ENCODE data around the gene FAM217B.
"Not testable (repeated sequence)": the region's sequence is repeated elsewhere in the genome, so short reads cannot be mapped to it uniquely, and the experiment has no call there.

The FAM217B gene

GRCh38 chr20:59957568-59957967, 17.4 kb downstream of the FAM217B start:
- H3K4me3 ChIP-seq (ENCODE audit: low read length); H3K9me3 ChIP-seq (replicated peaks; ENCODE audit: low read length); H3K4me1 ChIP-seq (ENCODE audit: control insufficient read depth, insufficient read depth, low read length); H3K4me2 ChIP-seq (ENCODE audit: low read length); H3K36me3 ChIP-seq (ENCODE audit: insufficient read depth, low read length); H3K9ac ChIP-seq (ENCODE audit: low read depth, low read length): not testable (repeated sequence)
- H3K27me3 ChIP-seq (ENCODE audit: control insufficient read depth, insufficient read depth, low read length), result peaks cover 20% of the 10 kb centered on the region

GRCh38 chr20:59958123-59958522, 17.9 kb downstream of the FAM217B start, which contains the start of gene CDH26:
CDH26 (plus strand) TSS chr20:59958423; CDS start chr20:59958727, 304 bp downstream.
- Histone ChIP-seq H3K27me3 (ENCODE audit: control insufficient read depth, insufficient read depth, low read length) (peaks cover 25% of the 10 kb centered on the region), H3K4me2 (ENCODE audit: low read length) (no peak within 1 kb of the TSS), H3K4me1 (ENCODE audit: control insufficient read depth, insufficient read depth, low read length) (no peaks in the 10 kb centered on the region), H3K9me3 (replicated peaks; ENCODE audit: low read length) (no peaks in the 10 kb centered on the region), H3K9ac (ENCODE audit: low read depth, low read length) (no peak within 1 kb of the TSS), H3K4me3 (ENCODE audit: low read length) (no peak within 1 kb of the TSS), H3K36me3 (ENCODE audit: insufficient read depth, low read length) (no peaks in the 10 kb centered on the region)

- no peak overlapping the region for H3K4me3 ChIP-seq (ENCODE audit: low read length)
- H3K9me3 ChIP-seq (replicated peaks; ENCODE audit: low read length), result no peaks in the 10 kb centered on the region
- peaks cover 25% of the 10 kb centered on the region for H3K27me3 ChIP-seq (ENCODE audit: control insufficient read depth, insufficient read depth, low read length)
- no peak overlapping the region for H3K9ac ChIP-seq (ENCODE audit: low read depth, low read length)
- no peaks in the 10 kb centered on the region for H3K4me1 ChIP-seq (ENCODE audit: control insufficient read depth, insufficient read depth, low read length)
- H3K36me3 ChIP-seq (ENCODE audit: insufficient read depth, low read length), result no peaks in the 10 kb centered on the region
- no peak overlapping the region for H3K4me2 ChIP-seq (ENCODE audit: low read length)
These were observed 18.4 kb downstream of the FAM217B start for GRCh38 chr20:59958626-59959025.

DNA sequence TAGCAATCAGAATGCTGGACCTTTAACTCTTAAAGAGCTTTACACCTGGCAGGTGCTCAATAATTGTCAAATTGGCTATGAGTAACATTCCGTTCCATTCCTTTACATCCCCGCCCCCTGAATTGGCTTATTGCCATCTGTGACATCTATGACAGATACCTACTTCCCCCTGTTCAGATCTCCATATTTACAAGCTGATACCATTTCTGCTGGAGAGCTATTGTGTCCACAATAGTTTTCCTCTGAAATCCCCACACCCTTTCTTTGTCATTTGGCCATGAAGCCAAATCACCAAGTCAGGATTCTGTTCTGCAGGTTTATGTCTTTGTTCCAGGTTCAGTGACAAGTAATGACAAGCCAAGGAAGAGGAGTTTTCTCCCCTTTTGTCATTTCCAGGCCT, 21.2 kb downstream of the FAM217B start:
- Histone ChIP-seq H3K9ac (ENCODE audit: low read depth, low read length) (no peak overlapping the region), H3K36me3 (ENCODE audit: insufficient read depth, low read length) (no peaks in the 10 kb centered on the region), H3K27me3 (ENCODE audit: control insufficient read depth, insufficient read depth, low read length) (peaks cover 25% of the 10 kb centered on the region), H3K4me2 (ENCODE audit: low read length) (no peak overlapping the region), H3K4me1 (ENCODE audit: control insufficient read depth, insufficient read depth, low read length) (no peaks in the 10 kb centered on the region), H3K9me3 (replicated peaks; ENCODE audit: low read length) (no peaks in the 10 kb centered on the region), H3K4me3 (ENCODE audit: low read length) (no peak overlapping the region)

GRCh38 chr20:59962155-59962554, 22.0 kb downstream of the FAM217B start:
- no peaks in the 10 kb centered on the region for H3K9me3 ChIP-seq (replicated peaks; ENCODE audit: low read length)
- no peak overlapping the region for H3K9ac ChIP-seq (ENCODE audit: low read depth, low read length)
- H3K4me1 ChIP-seq (ENCODE audit: control insufficient read depth, insufficient read depth, low read length), result no peaks in the 10 kb centered on the region
- H3K4me3 ChIP-seq (ENCODE audit: low read length), result no peak overlapping the region
- no peaks in the 10 kb centered on the region for H3K36me3 ChIP-seq (ENCODE audit: insufficient read depth, low read length)
- no peak overlapping the region for H3K4me2 ChIP-seq (ENCODE audit: low read length)
- peaks cover 25% of the 10 kb centered on the region for H3K27me3 ChIP-seq (ENCODE audit: control insufficient read depth, insufficient read depth, low read length)

DNA sequence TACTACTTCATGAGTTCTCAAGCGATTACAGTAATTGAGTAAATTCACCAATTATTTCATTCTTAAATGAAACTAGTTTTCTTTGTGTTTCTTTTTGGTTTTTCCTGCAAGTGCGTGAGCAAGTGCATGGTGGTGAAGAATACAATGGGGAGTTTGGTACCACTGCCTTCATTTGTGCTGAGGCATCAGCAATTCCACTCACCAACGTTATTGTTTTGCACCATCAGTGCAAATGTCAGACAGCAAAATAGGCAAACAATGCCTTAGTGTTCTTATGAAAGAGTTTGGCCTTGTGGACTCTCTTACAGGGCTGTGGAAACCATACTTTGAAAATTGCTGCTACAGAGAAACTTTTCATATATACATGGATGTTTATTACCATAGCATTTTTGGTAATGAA, 26.2 kb downstream of the FAM217B start:
- no peaks in the 10 kb centered on the region for H3K36me3 ChIP-seq (ENCODE audit: insufficient read depth, low read length)
- no peak overlapping the region for H3K4me3 ChIP-seq (ENCODE audit: low read length)
- H3K4me2 ChIP-seq (ENCODE audit: low read length), result no peak overlapping the region
- peaks cover 9% of the 10 kb centered on the region for H3K27me3 ChIP-seq (ENCODE audit: control insufficient read depth, insufficient read depth, low read length)
- no peaks in the 10 kb centered on the region for H3K4me1 ChIP-seq (ENCODE audit: control insufficient read depth, insufficient read depth, low read length)
- H3K9ac ChIP-seq (ENCODE audit: low read depth, low read length), result no peak overlapping the region
- no peaks in the 10 kb centered on the region for H3K9me3 ChIP-seq (replicated peaks; ENCODE audit: low read length)

- Histone ChIP-seq H3K4me1 (ENCODE audit: control insufficient read depth, insufficient read depth, low read length) (no peaks in the 10 kb centered on the region), H3K4me3 (ENCODE audit: low read length) (no peak overlapping the region), H3K36me3 (ENCODE audit: insufficient read depth, low read length) (no peaks in the 10 kb centered on the region), H3K9ac (ENCODE audit: low read depth, low read length) (no peak overlapping the region), H3K4me2 (ENCODE audit: low read length) (no peak overlapping the region), H3K27me3 (ENCODE audit: control insufficient read depth, insufficient read depth, low read length) (peaks cover 2% of the 10 kb centered on the region), H3K9me3 (replicated peaks; ENCODE audit: low read length) (no peaks in the 10 kb centered on the region)
These were observed 31.2 kb downstream of the FAM217B start for GRCh38 chr20:59971428-59971827.

GRCh38 chr20:59972037-59972801, 32.0 kb downstream of the FAM217B start:
- Histone ChIP-seq H3K27me3 (ENCODE audit: control insufficient read depth, insufficient read depth, low read length) (peaks cover 2% of the 10 kb centered on the region), H3K9me3 (replicated peaks; ENCODE audit: low read length) (no peaks in the 10 kb centered on the region), H3K9ac (ENCODE audit: low read depth, low read length) (no peak overlapping the region), H3K36me3 (ENCODE audit: insufficient read depth, low read length) (no peaks in the 10 kb centered on the region), H3K4me1 (ENCODE audit: control insufficient read depth, insufficient read depth, low read length) (no peaks in the 10 kb centered on the region), H3K4me2 (ENCODE audit: low read length) (no peak overlapping the region), H3K4me3 (ENCODE audit: low read length) (no peak overlapping the region)

- Histone ChIP-seq H3K4me2 (ENCODE audit: low read length) (no peak overlapping the region), H3K9me3 (replicated peaks; ENCODE audit: low read length) (no peaks in the 10 kb centered on the region), H3K4me1 (ENCODE audit: control insufficient read depth, insufficient read depth, low read length) (no peaks in the 10 kb centered on the region), H3K4me3 (ENCODE audit: low read length) (no peak overlapping the region), H3K36me3 (ENCODE audit: insufficient read depth, low read length) (no peaks in the 10 kb centered on the region), H3K27me3 (ENCODE audit: control insufficient read depth, insufficient read depth, low read length) (peaks cover 2% of the 10 kb centered on the region), H3K9ac (ENCODE audit: low read depth, low read length) (no peak overlapping the region)
These were observed 36.1 kb downstream of the FAM217B start for GRCh38 chr20:59976156-59976782.

DNA sequence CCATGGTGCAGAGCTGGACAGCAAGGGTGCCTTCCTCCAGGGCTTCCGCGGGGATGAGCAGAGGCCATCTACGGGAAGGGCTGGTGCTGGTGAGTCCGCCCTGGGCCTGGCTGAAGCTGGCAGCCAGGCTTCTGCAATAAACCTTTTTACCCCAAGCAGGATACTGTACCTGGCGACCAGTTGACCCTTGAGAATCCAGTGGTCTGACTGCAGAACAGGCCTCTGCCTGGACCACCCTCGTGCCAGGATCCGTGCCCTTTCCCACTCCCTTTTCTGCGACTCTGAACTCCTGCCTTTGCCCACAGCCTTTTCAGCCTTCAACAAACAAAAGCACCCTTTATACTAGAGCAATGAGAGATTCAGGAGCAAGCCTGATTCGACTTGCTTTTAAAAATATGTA, 36.9 kb downstream of the FAM217B start:
- H3K9me3 ChIP-seq (replicated peaks; ENCODE audit: low read length), result no peaks in the 10 kb centered on the region
- peaks cover 2% of the 10 kb centered on the region for H3K27me3 ChIP-seq (ENCODE audit: control insufficient read depth, insufficient read depth, low read length)
- no peak overlapping the region for H3K4me3 ChIP-seq (ENCODE audit: low read length)
- H3K36me3 ChIP-seq (ENCODE audit: insufficient read depth, low read length), result no peaks in the 10 kb centered on the region
- no peak overlapping the region for H3K4me2 ChIP-seq (ENCODE audit: low read length)
- no peaks in the 10 kb centered on the region for H3K4me1 ChIP-seq (ENCODE audit: control insufficient read depth, insufficient read depth, low read length)
- no peak overlapping the region for H3K9ac ChIP-seq (ENCODE audit: low read depth, low read length)

- no peaks in the 10 kb centered on the region for H3K9me3 ChIP-seq (replicated peaks; ENCODE audit: low read length)
- H3K4me1 ChIP-seq (ENCODE audit: control insufficient read depth, insufficient read depth, low read length), result no peaks in the 10 kb centered on the region
- H3K4me2 ChIP-seq (ENCODE audit: low read length), result no peak overlapping the region
- no peak overlapping the region for H3K9ac ChIP-seq (ENCODE audit: low read depth, low read length)
- H3K27me3 ChIP-seq (ENCODE audit: control insufficient read depth, insufficient read depth, low read length), result no peaks in the 10 kb centered on the region
- no peak overlapping the region for H3K4me3 ChIP-seq (ENCODE audit: low read length)
- no peaks in the 10 kb centered on the region for H3K36me3 ChIP-seq (ENCODE audit: insufficient read depth, low read length)
These were observed 42.9 kb downstream of the FAM217B start for GRCh38 chr20:59983076-59983475.

DNA sequence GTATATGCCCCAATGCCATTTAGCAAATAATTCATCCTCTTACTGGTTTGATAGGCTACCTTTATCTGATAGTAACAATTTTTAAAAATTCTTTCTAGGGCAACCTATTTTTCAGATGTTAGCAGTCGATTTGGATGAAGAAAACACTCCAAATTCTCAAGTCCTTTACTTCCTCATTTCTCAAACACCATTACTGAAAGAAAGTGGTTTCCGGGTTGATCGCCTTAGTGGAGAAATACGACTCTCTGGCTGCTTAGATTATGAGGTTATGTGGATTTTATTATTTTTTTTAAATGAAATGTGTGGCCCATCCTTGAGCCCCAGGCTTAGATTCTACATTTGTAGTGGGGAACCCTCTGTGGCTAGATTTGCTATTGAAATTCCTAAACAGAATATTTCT, 44.4 kb downstream of the FAM217B start:
- H3K36me3 ChIP-seq (ENCODE audit: insufficient read depth, low read length), result no peaks in the 10 kb centered on the region
- no peak overlapping the region for H3K9ac ChIP-seq (ENCODE audit: low read depth, low read length)
- H3K4me2 ChIP-seq (ENCODE audit: low read length), result no peak overlapping the region
- H3K4me3 ChIP-seq (ENCODE audit: low read length), result no peak overlapping the region
- no peaks in the 10 kb centered on the region for H3K4me1 ChIP-seq (ENCODE audit: control insufficient read depth, insufficient read depth, low read length)
- no peaks in the 10 kb centered on the region for H3K27me3 ChIP-seq (ENCODE audit: control insufficient read depth, insufficient read depth, low read length)
- H3K9me3 ChIP-seq (replicated peaks; ENCODE audit: low read length), result no peaks in the 10 kb centered on the region

Data from skeletal muscle satellite cell (primary cell).